ENCODE data around the gene FBLN7. TPM values are rescaled to one million over a fixed set of nuclear protein-coding genes. Genes with fewer than 3 reads are reported as not detected.
"Not testable (repeated sequence)": the region's sequence is repeated elsewhere in the genome, so short reads cannot be mapped to it uniquely, and the experiment has no call there.

FBLN7 gene
- polyA plus RNA-seq, 3 donors, result 9.8 to 13.2 (median 12.5) TPM

GRCh38 chr2:112175958-112176573 lies 37.9 kb downstream of the FBLN7 start:
- no peak for DNase-seq (ENCODE audit: low read depth in 3 of 3, low spot score in 2 of 3)

GRCh38 chr2:112181571-112182290 lies 43.5 kb downstream of the FBLN7 start:
- peak in 1 of 3 donors; percentile 12 for DNase-seq (ENCODE audit: low read depth in 3 of 3, low spot score in 2 of 3)

GRCh38 chr2:112182581-112183034 lies 44.4 kb downstream of the FBLN7 start:
- DNase-seq (ENCODE audit: low read depth in 3 of 3, low spot score in 2 of 3), result no peak

- DNase-seq (ENCODE audit: low read depth in 3 of 3, low spot score in 2 of 3), result no peak
These were observed 45.3 kb downstream of the FBLN7 start for GRCh38 chr2:112183327-112184025.

- no peak for DNase-seq (ENCODE audit: low read depth in 3 of 3, low spot score in 2 of 3)
These were observed 45.9 kb downstream of the FBLN7 start for GRCh38 chr2:112184121-112184520.

GRCh38 chr2:112185131-112185530 lies 46.9 kb downstream of the FBLN7 start:
- DNase-seq (ENCODE audit: low read depth in 3 of 3, low spot score in 2 of 3), result no peak

- DNase-seq (ENCODE audit: low read depth in 3 of 3, low spot score in 2 of 3), result no peak
These were observed 49.0 kb downstream of the FBLN7 start for GRCh38 chr2:112187046-112187715.

- DNase-seq (ENCODE audit: low read depth in 3 of 3, low spot score in 2 of 3), result no peak
These were observed 49.8 kb downstream of the FBLN7 start for GRCh38 chr2:112187805-112188596.

- no peak for DNase-seq (ENCODE audit: low read depth in 3 of 3, low spot score in 2 of 3)
These were observed 50.9 kb downstream of the FBLN7 start for GRCh38 chr2:112189001-112189556.

GRCh38 chr2:112194028-112194427 lies 55.8 kb downstream of the FBLN7 start:
- no peak for DNase-seq (ENCODE audit: low read depth in 3 of 3, low spot score in 2 of 3)

GRCh38 chr2:112194482-112194881 lies 56.3 kb downstream of the FBLN7 start:
- no peak for DNase-seq (ENCODE audit: low read depth in 3 of 3, low spot score in 2 of 3)

GRCh38 chr2:112195167-112195766 lies 57.1 kb downstream of the FBLN7 start:
- DNase-seq (ENCODE audit: low read depth in 3 of 3, low spot score in 2 of 3), result no peak

- DNase-seq (ENCODE audit: low read depth in 3 of 3, low spot score in 2 of 3), result no peak
These were observed 57.8 kb downstream of the FBLN7 start for GRCh38 chr2:112195950-112196349.

GRCh38 chr2:112197868-112198267 lies 59.7 kb downstream of the FBLN7 start:
- no peak for DNase-seq (ENCODE audit: low read depth in 3 of 3, low spot score in 2 of 3)

- DNase-seq (ENCODE audit: low read depth in 3 of 3, low spot score in 2 of 3), result no peak
These were observed 60.6 kb downstream of the FBLN7 start for GRCh38 chr2:112198780-112199179.

- no peak for DNase-seq (ENCODE audit: low read depth in 3 of 3, low spot score in 2 of 3)
These were observed 61.0 kb downstream of the FBLN7 start for GRCh38 chr2:112199188-112199587.

- DNase-seq (ENCODE audit: low read depth in 3 of 3, low spot score in 2 of 3), result no peak
These were observed 63.7 kb downstream of the FBLN7 start for GRCh38 chr2:112201696-112202430.

GRCh38 chr2:112204411-112204810 lies 66.2 kb downstream of the FBLN7 start:
- no peak for DNase-seq (ENCODE audit: low read depth in 3 of 3, low spot score in 2 of 3)

GRCh38 chr2:112207905-112208304 lies 69.7 kb downstream of the FBLN7 start:
- DNase-seq (ENCODE audit: low read depth in 3 of 3, low spot score in 2 of 3), result not testable (repeated sequence)
